Measurements from ENCODE around the gene MATN1. TPM values are rescaled to one million over a fixed set of nuclear protein-coding genes. Genes with fewer than 3 reads are reported as not detected.
A peak's percentile ranks its signal among the peaks of the same experiment; 100 is the strongest.

The MATN1 gene
- total RNA-seq, 1 donor from 2014 or later: 0.85 TPM

- intact Hi-C loops (cut with DNase I): loop anchor here (10.0 kb wide), 2 partner anchors 628 to 1828 kb away; no protein-coding TSS in a partner anchor
- no peaks in the 10 kb centered on the region for H3K4me1 ChIP-seq
- no peaks in the 10 kb centered on the region for H3K36me3 ChIP-seq
- DNase-seq (ENCODE audit: low spot score in 2 of 2): no peak
- H3K27me3 ChIP-seq: no peaks in the 10 kb centered on the region
- H3K27ac ChIP-seq: no peak overlapping the region
- no peak overlapping the region for H3K4me3 ChIP-seq
- TF ChIP-seq, protein P1, sequence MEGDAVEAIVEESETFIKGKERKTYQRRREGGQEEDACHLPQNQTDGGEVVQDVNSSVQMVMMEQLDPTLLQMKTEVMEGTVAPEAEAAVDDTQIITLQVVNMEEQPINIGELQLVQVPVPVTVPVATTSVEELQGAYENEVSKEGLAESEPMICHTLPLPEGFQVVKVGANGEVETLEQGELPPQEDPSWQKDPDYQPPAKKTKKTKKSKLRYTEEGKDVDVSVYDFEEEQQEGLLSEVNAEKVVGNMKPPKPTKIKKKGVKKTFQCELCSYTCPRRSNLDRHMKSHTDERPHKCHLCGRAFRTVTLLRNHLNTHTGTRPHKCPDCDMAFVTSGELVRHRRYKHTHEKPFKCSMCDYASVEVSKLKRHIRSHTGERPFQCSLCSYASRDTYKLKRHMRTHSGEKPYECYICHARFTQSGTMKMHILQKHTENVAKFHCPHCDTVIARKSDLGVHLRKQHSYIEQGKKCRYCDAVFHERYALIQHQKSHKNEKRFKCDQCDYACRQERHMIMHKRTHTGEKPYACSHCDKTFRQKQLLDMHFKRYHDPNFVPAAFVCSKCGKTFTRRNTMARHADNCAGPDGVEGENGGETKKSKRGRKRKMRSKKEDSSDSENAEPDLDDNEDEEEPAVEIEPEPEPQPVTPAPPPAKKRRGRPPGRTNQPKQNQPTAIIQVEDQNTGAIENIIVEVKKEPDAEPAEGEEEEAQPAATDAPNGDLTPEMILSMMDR (IDR thresholded peaks at IDR 0.05): no peak
- H3K9me3 ChIP-seq: peaks cover 0 to 4% of the 10 kb centered on the region in 2 donors
Observed at GRCh38 chr1:30712583-30712982, 10.8 kb downstream of the MATN1 start.

DNA sequence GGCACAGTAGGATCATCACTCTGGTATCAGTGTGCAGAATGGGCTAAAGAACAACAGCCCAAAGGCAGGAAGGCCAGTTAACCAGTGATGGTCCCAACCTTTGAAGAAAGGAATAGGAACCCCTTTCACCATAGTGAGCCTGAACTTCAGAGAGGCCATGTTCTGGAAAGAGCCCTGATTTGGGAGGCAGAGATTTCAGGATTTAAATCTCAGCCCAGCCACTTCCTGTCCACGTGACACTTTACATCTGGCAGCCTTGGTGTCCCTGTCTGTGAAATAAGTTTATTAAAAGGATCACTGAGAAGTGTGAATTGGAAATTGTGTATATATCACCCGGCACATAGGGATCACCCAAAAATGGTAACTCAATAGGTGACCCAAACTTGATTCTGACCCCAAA lies 13.0 kb downstream of the MATN1 start:
- no peaks in the 10 kb centered on the region for H3K36me3 ChIP-seq
- H3K4me3 ChIP-seq: no peak overlapping the region
- H3K9me3 ChIP-seq: peaks cover 0 to 2% of the 10 kb centered on the region in 2 donors
- intact Hi-C loops (cut with DNase I): loop anchor here (10.0 kb wide), 2 partner anchors 626 to 1826 kb away; no protein-coding TSS in a partner anchor
- TF ChIP-seq, protein P1 (IDR thresholded peaks at IDR 0.05): no peak
- H3K4me1 ChIP-seq: no peaks in the 10 kb centered on the region
- H3K27me3 ChIP-seq: no peaks in the 10 kb centered on the region
- DNase-seq (ENCODE audit: low spot score in 2 of 2): no peak
- no peak overlapping the region for H3K27ac ChIP-seq

GRCh38 chr1:30708361-30708728 lies 15.0 kb downstream of the MATN1 start:
- Histone ChIP-seq H3K27ac (no peak overlapping the region), H3K36me3 (no peaks in the 10 kb centered on the region), H3K27me3 (no peaks in the 10 kb centered on the region), H3K9me3 (no peaks in the 10 kb centered on the region), H3K4me3 (no peak overlapping the region), H3K4me1 (no peaks in the 10 kb centered on the region)
- intact Hi-C loops (cut with DNase I): loop anchor here (1.0 to 5.0 kb wide), 2 partner anchors 326 to 1472 kb away; partner anchors contain the start of gene PTPRU
- no peak for DNase-seq (ENCODE audit: low spot score in 2 of 2)
- TF ChIP-seq, protein P1 (IDR thresholded peaks at IDR 0.05): no peak

GRCh38 chr1:30707412-30708360 lies 15.7 kb downstream of the MATN1 start:
- no peak for DNase-seq (ENCODE audit: low spot score in 2 of 2)
- no peaks in the 10 kb centered on the region for H3K36me3 ChIP-seq
- no peaks in the 10 kb centered on the region for H3K9me3 ChIP-seq
- no peaks in the 10 kb centered on the region for H3K27me3 ChIP-seq
- no peak overlapping the region for H3K27ac ChIP-seq
- TF ChIP-seq, protein P1 (IDR thresholded peaks at IDR 0.05): peak; percentile 66 to 83 (median 82)
- intact Hi-C loops (cut with DNase I): loop anchor here (1.0 to 5.0 kb wide), 2 partner anchors 325 to 1471 kb away; partner anchors contain the start of gene PTPRU
- H3K4me3 ChIP-seq: no peak overlapping the region
- no peaks in the 10 kb centered on the region for H3K4me1 ChIP-seq

- H3K9me3 ChIP-seq: no peaks in the 10 kb centered on the region
- H3K36me3 ChIP-seq: no peaks in the 10 kb centered on the region
- no peak overlapping the region for H3K4me3 ChIP-seq
- H3K27ac ChIP-seq: no peak overlapping the region
- TF ChIP-seq, protein P1 (IDR thresholded peaks at IDR 0.05): no peak
- no peaks in the 10 kb centered on the region for H3K27me3 ChIP-seq
- no peaks in the 10 kb centered on the region for H3K4me1 ChIP-seq
- intact Hi-C loops (cut with DNase I): loop anchor here (5.0 kb wide), 1 partner anchor 324 kb away; no protein-coding TSS in a partner anchor
- no peak for DNase-seq (ENCODE audit: low spot score in 2 of 2)
Observed at GRCh38 chr1:30706528-30706927, 16.9 kb downstream of the MATN1 start.

Measured in ascending aorta (tissue), 2 donors.